ENCODE measurements around the gene TCAIM.

Gene TCAIM

DNA sequence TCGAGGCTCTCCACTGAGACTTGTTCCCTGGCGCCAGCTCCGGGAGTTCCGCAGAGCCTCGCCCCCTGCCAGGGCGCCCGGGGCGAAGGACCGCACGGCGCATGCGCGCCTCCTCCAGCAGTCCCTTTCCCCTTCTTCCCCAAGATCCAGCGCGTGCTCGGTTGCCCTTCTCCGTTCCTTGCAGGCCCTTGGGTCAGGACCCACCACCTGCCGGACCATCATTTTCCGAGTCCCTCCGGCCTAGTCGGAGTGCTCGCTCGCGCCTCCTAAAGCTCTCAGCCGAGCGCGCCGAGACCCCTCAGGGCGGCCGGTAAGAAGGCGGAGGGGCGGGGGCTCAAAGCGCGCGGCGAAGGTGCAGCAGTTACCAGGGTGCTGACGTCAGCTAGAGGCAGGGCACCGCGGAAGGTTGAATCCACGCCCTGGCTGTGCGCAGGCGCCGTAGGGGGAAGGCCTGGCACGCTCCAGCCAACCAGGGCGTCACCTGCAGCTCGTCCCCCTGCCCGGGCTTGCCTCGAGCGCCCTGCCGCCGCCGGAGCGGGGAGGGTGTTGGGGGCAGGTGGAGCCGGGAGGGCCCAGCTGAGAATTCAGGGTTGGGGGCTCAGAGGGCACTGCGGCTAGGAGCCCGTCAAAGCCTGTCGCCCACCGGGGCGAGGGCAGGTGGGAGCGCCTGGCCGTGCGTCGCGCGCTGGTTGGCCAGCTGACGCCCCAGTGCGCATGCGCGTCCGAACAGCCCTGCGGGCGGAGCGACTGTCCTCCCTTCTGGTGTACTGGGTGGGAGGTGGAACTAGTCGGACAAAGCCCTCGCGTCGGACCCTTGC lies at the start of gene TCAIM:
Gene TCAIM, plus strand, starts transcription at position 757 of the 818 bp plus-strand sequence. CDS start 16,017 bp downstream, outside the sequence.
- Histone ChIP-seq H3K79me2 (ENCODE audit: insufficient read depth, low read length) (peaks cover 31% of the 10 kb centered on the region), H3K4me1 (ENCODE audit: insufficient read depth, low read length) (peaks cover 25% of the 10 kb centered on the region), H2AFZ (ENCODE audit: low read depth, low read length) (peak within 1 kb of the TSS; percentile 95), H3K27me3 (ENCODE audit: insufficient read depth, low read length, poor library complexity) (no peaks in the 10 kb centered on the region), H4K20me1 (ENCODE audit: insufficient read depth, low read length) (no peaks in the 10 kb centered on the region), H3K4me2 (ENCODE audit: insufficient read depth, low read length) (peak within 1 kb of the TSS; percentile 81), H3K36me3 (ENCODE audit: insufficient read depth, low read length) (0 out of 2 replicates have a peak, but pooled peaks cover 2% of the 10 kb centered on the region), H3K27ac (ENCODE audit: low read length) (peak within 1 kb of the TSS; percentile 96), H3K4me3 (ENCODE audit: low read depth in 1 of 2, low read length in 2 of 2) (peak within 1 kb of the TSS; percentile 45 to 69), H3K9me3 (ENCODE audit: insufficient read depth, low read length, severe bottlenecking) (no peaks in the 10 kb centered on the region), H3K9ac (ENCODE audit: low read depth, low read length) (peak within 1 kb of the TSS; percentile 70)
- ATAC-seq (ENCODE audit: insufficient read depth, low read depth) (peak; percentile 90), DNase-seq (peak; percentile 99)
- TF ChIP-seq, protein P1, sequence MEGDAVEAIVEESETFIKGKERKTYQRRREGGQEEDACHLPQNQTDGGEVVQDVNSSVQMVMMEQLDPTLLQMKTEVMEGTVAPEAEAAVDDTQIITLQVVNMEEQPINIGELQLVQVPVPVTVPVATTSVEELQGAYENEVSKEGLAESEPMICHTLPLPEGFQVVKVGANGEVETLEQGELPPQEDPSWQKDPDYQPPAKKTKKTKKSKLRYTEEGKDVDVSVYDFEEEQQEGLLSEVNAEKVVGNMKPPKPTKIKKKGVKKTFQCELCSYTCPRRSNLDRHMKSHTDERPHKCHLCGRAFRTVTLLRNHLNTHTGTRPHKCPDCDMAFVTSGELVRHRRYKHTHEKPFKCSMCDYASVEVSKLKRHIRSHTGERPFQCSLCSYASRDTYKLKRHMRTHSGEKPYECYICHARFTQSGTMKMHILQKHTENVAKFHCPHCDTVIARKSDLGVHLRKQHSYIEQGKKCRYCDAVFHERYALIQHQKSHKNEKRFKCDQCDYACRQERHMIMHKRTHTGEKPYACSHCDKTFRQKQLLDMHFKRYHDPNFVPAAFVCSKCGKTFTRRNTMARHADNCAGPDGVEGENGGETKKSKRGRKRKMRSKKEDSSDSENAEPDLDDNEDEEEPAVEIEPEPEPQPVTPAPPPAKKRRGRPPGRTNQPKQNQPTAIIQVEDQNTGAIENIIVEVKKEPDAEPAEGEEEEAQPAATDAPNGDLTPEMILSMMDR (IDR thresholded peaks at IDR 0.05; ENCODE audit: borderline replicate concordance, extremely low read depth, low read length, poor library complexity, severe bottlenecking): no peak

- Histone ChIP-seq H3K4me3 (ENCODE audit: low read depth in 1 of 2, low read length in 2 of 2) (no peak overlapping the region), H3K9ac (ENCODE audit: low read depth, low read length) (no peak overlapping the region), H3K27me3 (ENCODE audit: insufficient read depth, low read length, poor library complexity) (peaks cover 9% of the 10 kb centered on the region), H2AFZ (ENCODE audit: low read depth, low read length) (no peak overlapping the region), H3K4me1 (ENCODE audit: insufficient read depth, low read length) (no peaks in the 10 kb centered on the region), H3K36me3 (ENCODE audit: insufficient read depth, low read length) (no peaks in the 10 kb centered on the region), H4K20me1 (ENCODE audit: insufficient read depth, low read length) (no peaks in the 10 kb centered on the region), H3K79me2 (ENCODE audit: insufficient read depth, low read length) (no peaks in the 10 kb centered on the region), H3K27ac (ENCODE audit: low read length) (no peak overlapping the region), H3K4me2 (ENCODE audit: insufficient read depth, low read length) (no peak overlapping the region), H3K9me3 (ENCODE audit: insufficient read depth, low read length, severe bottlenecking) (no peaks in the 10 kb centered on the region)
- ATAC-seq (ENCODE audit: insufficient read depth, low read depth) (no peak), DNase-seq (no peak)
- no peak for TF ChIP-seq EZH2 (IDR thresholded peaks at IDR 0.05; ENCODE audit: borderline replicate concordance, low read depth, low read length, severe bottlenecking)
- TF ChIP-seq, protein P1 (IDR thresholded peaks at IDR 0.05; ENCODE audit: borderline replicate concordance, extremely low read depth, low read length, poor library complexity, severe bottlenecking): no peak
These were observed 48.6 kb upstream of the TCAIM start for GRCh38 chr3:44289882-44290462.

GRCh38 chr3:44292276-44292675 lies 46.3 kb upstream of the TCAIM start:
- ATAC-seq (ENCODE audit: insufficient read depth, low read depth) (no peak), DNase-seq (no peak)
- H3K36me3 ChIP-seq (ENCODE audit: insufficient read depth, low read length): no peaks in the 10 kb centered on the region
- H3K27ac ChIP-seq (ENCODE audit: low read length): no peak overlapping the region
- H3K27me3 ChIP-seq (ENCODE audit: insufficient read depth, low read length, poor library complexity): peaks cover 6% of the 10 kb centered on the region
- H3K9ac ChIP-seq (ENCODE audit: low read depth, low read length): no peak overlapping the region
- no peaks in the 10 kb centered on the region for H3K4me1 ChIP-seq (ENCODE audit: insufficient read depth, low read length)
- H3K4me2 ChIP-seq (ENCODE audit: insufficient read depth, low read length): no peak overlapping the region
- no peak overlapping the region for H2AFZ ChIP-seq (ENCODE audit: low read depth, low read length)
- H3K9me3 ChIP-seq (ENCODE audit: insufficient read depth, low read length, severe bottlenecking): no peaks in the 10 kb centered on the region
- H3K4me3 ChIP-seq (ENCODE audit: low read depth in 1 of 2, low read length in 2 of 2): no peak overlapping the region
- no peaks in the 10 kb centered on the region for H4K20me1 ChIP-seq (ENCODE audit: insufficient read depth, low read length)
- TF ChIP-seq, protein P1 (IDR thresholded peaks at IDR 0.05; ENCODE audit: borderline replicate concordance, extremely low read depth, low read length, poor library complexity, severe bottlenecking): no peak
- no peak for TF ChIP-seq EZH2 (IDR thresholded peaks at IDR 0.05; ENCODE audit: borderline replicate concordance, low read depth, low read length, severe bottlenecking)
- no peaks in the 10 kb centered on the region for H3K79me2 ChIP-seq (ENCODE audit: insufficient read depth, low read length)
